Measurements from ENCODE around the gene PRRX2.

Gene PRRX2

GRCh38 chr9:129685220-129685932, 19.9 kb downstream of the PRRX2 start:
- no peak for DNase-seq

GRCh38 chr9:129685933-129686259, 20.4 kb downstream of the PRRX2 start:
- DNase-seq, result no peak

- DNase-seq, result no peak
Measured at GRCh38 chr9:129686736-129687135, 21.3 kb downstream of the PRRX2 start.

GRCh38 chr9:129687391-129687790, 21.9 kb downstream of the PRRX2 start:
- no peak for DNase-seq

GRCh38 chr9:129688285-129689043, 23.0 kb downstream of the PRRX2 start:
- DNase-seq, result no peak

- no peak for DNase-seq
Measured at GRCh38 chr9:129692534-129692933, 27.1 kb downstream of the PRRX2 start.

- no peak for DNase-seq
Measured at GRCh38 chr9:129693741-129694140, 28.3 kb downstream of the PRRX2 start.

- no peak for DNase-seq
Measured at GRCh38 chr9:129694243-129694646, 28.8 kb downstream of the PRRX2 start.

GRCh38 chr9:129695870-129696269, 30.4 kb downstream of the PRRX2 start:
- no peak for DNase-seq

- DNase-seq, result peak; percentile 37
Measured at GRCh38 chr9:129696944-129697655, 31.7 kb downstream of the PRRX2 start.

GRCh38 chr9:129697656-129698253, 32.3 kb downstream of the PRRX2 start:
- peak; percentile 71 for DNase-seq

GRCh38 chr9:129698254-129698757, 32.9 kb downstream of the PRRX2 start:
- peak; percentile 43 for DNase-seq

- no peak for DNase-seq
Measured at GRCh38 chr9:129701054-129701453, 35.6 kb downstream of the PRRX2 start.

GRCh38 chr9:129701549-129701948, 36.1 kb downstream of the PRRX2 start:
- no peak for DNase-seq

GRCh38 chr9:129702589-129703520, 37.4 kb downstream of the PRRX2 start:
- no peak for DNase-seq

- no peak for DNase-seq
Measured at GRCh38 chr9:129703667-129704355, 38.4 kb downstream of the PRRX2 start.

- DNase-seq, result no peak
Measured at GRCh38 chr9:129704807-129705206, 39.4 kb downstream of the PRRX2 start.

GRCh38 chr9:129708793-129709192, 43.3 kb downstream of the PRRX2 start:
- DNase-seq, result no peak

GRCh38 chr9:129709438-129710168, 44.2 kb downstream of the PRRX2 start:
- DNase-seq, result no peak

GRCh38 chr9:129710169-129710453, 44.7 kb downstream of the PRRX2 start:
- no peak for DNase-seq
